GM21786 (cell line): Measurements from ENCODE around the gene CFAP74.

Experiments used
- ATAC-seq: cut with Tn5 transposase; IDR thresholded peaks from one replicate; pipeline ENCODE4 v1.9.1; 2021; ENCODE audit not compliant: unreplicated experiment

The CFAP74 gene

DNA sequence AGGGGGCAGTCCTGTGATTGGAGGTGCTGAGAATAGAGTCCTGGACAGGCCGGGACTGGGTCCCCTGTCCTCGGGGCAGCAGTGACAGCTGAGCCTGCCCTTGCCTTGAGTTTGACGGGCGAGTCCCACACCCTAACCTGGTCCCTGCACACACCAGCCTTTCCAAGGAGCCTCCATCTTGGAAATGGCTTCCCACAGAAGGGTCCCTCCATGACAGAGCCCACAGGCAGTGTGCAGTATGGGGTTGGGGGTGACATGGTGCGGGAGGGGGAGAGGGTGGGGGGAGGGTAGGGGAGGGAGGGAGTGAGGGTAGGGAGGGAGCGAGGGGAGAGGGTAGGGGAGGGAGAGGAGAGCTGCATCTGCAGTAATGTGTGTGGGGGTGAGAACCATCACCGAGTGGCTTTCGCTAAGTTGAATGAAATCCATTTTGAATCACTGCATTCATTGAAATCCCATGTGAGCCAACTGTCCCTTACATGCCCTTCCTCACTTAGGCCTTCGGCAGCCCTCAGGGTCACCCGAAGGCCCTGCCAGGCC, 74.4 kb downstream of the CFAP74 start:
- no peak for ATAC-seq

DNA sequence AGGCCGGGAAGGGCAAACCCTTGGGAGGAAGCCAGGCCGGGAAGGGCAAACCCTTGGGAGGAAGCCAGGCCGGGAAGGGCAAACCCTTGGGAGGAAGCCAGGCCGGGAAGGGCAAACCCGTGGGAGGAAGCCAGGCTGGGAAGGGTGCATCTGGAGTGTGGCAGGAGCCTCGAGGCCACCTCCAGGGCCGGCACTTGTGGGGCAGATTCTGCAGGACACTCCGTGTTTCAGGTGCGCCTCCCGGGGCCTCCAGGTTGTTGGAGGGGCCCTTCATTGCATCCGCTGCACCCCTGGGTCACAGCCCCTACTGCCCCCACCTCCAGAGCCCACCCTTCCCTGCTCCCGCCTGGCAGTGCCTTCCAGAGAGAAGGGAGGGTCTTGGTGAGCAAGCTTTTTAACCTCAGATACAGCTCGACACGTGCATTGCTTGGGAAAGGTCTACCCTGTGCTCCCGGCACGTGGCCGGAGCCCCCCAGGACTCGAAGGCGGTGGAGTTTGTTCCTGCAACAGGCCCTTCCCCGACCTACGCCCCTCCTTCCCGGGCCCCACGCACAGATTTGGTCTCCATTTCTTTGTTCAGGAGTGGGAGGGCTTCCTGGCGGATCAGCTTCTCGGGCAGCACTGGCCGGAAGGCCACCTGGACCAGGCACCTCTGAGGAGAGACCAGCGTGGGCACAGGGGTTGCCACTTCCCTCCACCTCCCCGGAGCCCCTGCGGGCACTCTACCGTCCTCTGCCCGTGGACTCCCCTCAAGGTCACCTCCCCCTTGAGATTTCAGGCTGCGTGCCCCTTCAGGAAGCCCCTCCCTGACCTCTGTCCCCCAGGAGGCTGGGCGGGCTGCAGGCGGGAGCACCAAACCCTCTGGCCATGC, 75.1 kb downstream of the CFAP74 start:
- no peak for ATAC-seq

DNA sequence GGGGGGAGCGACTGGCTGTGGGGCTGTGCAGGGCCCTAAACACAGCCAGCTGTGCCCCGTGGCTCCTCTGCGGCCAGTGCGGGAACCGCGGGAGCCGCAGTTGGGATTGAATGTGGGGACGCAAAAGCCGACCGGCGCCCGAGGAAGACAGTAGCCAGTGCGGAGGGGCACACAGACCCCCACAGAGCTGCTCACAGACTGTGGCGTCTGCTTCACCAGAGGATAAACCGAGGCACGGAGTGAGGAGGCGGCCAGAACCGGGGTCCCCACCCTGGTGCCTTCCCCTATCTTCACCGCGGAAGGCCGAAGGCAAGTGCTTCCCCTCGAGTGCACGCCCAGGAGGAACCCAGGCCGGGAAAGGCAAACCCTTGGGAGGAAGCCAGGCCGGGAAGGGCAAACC, 75.8 kb downstream of the CFAP74 start:
- no peak for ATAC-seq

DNA sequence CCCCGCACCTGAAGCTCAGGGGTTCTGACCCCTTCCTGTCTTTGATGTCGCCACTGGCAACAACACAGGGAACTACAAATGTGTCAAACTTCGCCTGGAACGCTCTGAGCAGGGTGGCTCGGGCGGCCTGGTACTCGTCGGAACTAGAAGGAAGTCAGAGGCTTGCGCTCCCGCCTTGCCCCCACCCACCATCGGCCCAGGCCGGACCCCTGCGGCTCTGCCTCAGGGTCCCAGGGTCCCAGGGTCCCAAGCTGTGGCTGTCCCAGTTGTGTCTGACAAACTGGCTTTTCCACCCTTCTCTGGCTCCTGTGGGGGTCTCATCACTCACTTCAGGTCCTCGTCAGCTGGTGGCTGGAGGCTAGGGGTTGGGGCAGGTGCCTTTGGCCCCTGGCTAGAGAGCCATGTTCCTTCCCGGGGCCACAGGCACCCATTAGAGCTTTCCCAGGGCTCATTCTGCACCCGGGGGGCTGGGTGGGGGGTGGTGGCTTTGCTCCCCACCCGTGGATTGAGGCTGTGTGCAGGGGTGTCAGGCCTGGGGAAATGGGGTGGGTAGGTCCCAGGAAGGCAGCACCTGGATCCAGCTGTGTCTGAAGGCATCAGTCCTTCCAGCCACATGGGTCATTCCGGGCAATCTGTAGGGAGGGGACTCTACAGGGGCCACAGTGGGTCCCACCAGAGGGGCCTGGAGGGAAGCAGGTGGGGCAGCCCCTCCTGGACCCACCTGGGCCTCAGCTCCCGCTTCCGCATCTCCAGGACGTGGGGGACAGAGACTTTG, 76.5 kb downstream of the CFAP74 start:
- no peak for ATAC-seq

DNA sequence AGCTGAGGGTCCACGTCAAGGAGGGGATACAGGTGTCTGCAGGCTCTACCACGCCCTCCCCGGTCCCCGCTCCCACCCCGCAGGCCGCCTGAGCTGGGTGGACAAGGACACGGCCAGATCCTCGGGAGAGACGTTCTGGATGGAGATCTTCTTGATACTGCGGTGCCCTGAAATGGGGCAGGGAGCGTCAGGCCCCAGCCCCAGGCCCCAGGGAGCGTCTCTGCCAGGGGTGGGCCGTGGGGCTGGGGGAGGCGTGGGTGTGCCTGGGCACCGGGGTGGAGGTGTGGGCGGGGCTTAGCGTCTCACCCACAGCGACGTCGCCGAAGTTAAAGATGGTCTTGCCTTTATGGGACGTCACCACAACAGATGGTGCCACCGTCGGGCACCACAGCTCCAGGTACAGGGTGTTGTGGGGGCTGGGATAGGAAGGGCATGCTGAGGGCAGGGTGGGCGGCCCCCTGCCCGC, 77.2 kb downstream of the CFAP74 start:
- ATAC-seq, result no peak

DNA sequence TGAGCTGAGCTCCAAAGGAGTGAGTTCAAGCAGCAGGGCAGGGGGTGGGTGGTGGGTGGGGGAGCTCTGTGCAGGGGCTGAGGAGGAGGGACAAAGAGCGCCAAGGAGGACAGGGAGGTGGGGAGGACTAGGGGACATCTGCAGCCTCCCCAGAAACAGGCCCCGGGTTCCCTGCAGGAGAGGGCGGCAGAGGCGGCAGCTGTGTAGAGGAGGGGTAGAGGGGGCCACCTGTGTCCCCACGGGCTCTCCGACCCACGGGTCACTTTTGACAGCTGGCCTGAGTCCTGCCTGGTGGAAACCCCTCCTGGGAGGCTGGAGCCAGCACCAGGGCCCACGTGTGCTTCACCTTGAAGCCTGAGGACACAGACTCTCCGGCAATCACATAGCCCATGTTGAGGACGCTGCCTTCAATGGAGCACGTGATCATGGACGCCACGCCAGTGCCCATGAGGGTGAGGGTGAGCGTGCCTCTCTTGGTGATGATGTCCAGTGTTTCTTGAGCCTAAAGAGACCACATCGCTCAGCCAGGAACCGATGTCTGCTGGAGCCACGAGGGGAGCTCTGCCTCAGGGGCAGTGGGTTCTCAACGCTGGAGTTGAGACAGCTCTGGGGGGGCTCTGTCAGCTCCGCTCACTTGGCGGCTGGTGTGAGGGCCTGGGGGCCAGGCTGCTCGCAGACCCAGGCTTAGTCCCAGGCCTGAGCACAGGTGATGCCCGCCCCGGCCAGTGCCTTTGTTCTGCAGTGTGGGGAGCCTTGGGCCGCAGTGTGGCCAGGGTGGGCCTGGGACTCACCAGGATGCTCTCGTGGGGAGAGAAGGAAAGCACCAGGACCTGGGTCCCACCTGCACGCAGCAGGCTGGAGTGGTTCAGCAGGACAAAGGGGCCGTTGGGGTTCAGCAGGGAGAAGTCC, 77.9 kb downstream of the CFAP74 start:
- ATAC-seq, result no peak

DNA sequence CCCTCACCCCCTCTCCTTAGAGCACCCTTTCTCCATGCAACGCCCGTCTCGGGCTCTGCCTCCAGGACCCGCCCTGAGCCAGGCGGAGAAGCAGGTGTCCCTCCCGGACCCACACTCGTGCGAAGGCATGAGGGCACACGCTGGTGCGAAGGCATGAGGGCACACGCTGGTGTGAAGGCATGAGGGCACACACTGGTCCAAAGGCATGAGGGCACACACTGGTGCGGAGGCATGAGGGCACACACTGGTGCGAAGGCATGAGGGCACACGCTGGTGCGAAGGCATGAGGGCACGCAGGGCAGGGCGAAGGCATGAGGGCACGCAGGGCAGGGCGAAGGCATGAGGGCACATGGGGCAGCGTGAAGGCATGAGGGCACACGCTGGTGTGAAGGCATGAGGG, 78.7 kb downstream of the CFAP74 start:
- ATAC-seq, result no peak

DNA sequence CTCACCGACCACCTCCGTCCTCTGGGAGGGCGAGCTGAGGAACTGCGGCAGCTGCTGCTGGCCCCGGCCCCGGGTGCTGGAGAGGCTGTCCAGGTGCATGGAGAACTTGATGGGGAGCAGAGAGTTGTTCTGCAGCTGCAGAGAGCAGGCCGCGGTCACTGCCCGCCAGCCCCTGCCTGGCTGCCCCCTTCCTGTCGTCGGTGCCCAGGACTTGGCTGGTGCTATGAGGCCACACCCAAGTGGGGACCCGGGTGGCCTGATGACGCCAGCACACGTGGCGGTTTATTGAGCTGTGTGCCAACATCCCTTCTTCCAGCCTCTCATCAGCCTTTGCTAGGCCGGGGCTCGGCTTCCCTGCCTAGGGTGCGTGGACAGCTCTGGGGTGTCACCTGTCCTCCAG, 79.2 kb downstream of the CFAP74 start:
- ATAC-seq, result no peak

DNA sequence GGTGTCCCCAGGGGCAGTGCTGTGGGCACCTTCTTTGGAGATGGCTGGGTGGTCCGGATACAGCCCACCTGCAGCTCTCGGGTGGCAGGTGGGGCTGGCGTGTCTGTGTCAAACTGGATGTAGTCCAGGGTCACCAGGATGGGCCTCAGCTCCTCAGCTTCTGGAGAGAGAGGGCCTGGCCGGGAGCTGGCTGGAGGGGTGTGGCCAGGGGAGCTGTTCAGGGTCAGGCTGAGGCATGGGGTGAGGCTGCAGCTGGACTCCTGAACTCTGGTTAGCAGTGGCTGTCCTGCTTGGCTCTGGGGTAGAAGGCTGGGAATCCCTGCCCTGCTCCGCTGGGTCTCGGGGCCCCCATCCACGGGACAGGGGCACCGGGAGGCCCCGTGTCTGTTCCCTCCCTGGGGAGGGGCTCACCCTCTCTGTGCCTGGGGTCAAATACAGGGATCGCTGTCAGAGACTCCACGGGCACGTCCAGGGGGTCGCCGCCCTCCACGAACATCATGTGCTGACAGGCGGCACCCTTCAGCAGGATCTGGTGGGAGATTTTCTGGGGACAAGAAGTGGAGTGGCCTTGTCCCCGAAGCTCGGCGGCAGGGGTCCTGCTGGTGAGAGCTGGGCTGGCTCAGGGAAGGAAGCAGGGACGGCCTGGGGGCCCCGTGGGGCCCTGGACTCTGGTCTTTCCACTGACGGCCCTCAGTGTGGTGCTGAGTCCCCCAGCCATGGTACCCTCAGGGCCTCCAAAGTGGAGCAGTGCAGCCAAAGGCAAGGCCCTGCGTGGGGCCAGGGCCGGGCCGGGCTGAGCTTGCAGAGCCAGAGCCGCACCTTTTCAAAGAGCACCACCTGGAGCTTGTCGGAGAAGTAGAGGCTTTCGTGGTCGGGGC, 80.4 kb downstream of the CFAP74 start:
- no peak for ATAC-seq

DNA sequence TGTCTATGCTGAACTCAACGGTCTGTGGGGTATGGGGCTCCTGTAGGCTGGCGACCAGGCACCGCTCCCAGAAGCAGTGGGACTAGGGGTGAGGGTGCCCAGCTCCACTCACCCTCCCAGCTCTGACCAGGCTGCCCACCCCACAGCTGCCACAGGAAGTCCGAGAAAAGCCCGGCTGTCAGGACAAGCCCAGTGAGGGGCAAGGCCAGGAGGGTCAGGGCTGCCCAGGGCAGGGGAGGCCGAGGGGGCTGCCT, 81.0 kb downstream of the CFAP74 start:
- ATAC-seq, result no peak

DNA sequence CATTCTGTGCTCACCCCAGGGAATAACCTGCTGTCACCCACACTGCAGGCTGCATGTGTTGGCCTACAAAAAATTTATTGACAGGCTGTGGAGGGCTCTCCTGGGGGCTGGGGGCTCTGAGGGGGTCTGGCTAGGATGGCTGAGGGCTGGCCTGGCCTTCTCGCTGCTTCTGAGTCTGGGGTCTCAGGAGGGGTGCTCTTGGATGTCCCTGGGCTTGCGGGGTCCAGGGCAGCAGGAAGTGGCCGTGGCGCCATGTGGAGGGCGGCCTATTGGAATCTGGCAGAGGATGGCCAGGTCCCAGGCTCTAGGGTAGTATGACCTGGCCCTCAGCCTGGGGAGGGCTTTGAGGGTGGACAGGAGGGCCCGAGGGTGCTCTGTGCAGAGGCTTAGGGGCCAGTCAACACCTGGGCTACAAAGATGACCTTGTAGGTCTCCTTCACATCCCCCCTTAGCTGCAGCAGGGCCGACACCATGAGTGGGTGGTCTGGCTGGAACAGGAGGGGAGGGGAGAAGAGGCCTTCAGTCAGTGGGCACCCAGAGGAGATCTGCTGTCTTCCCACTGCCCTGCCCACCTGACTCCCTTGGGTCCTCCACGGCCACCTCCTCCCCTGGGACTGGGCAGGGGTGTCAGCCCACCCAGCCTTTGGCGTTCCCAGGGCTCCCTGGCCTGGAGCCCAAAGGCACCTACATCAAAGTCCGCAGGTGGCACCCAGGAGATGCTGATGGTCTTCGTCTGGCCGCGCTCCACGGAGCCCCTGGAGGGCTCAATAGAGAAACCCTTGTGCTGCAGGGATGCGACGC, 81.5 kb downstream of the CFAP74 start:
- no peak for ATAC-seq

DNA sequence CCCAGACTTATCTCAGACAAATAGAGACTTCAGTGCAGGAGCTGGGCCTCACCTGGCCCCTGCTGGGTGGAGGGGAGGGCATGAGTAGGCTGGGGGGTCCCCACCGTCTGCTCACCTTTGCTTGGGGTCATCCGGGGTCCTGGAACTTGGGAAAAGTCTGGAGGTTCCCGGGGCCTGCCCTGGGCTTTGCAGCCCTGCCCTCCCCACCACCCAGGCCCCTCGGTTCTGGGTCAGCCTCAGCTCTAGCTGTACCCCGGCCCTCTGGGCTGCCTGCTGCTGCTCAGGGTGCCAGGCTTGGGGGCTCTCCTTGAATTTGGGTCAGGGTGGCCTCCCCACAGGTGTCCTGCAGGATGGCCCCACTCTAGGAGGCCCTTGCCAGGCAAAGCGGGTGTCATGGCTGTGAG, 82.1 kb downstream of the CFAP74 start:
- no peak for ATAC-seq

DNA sequence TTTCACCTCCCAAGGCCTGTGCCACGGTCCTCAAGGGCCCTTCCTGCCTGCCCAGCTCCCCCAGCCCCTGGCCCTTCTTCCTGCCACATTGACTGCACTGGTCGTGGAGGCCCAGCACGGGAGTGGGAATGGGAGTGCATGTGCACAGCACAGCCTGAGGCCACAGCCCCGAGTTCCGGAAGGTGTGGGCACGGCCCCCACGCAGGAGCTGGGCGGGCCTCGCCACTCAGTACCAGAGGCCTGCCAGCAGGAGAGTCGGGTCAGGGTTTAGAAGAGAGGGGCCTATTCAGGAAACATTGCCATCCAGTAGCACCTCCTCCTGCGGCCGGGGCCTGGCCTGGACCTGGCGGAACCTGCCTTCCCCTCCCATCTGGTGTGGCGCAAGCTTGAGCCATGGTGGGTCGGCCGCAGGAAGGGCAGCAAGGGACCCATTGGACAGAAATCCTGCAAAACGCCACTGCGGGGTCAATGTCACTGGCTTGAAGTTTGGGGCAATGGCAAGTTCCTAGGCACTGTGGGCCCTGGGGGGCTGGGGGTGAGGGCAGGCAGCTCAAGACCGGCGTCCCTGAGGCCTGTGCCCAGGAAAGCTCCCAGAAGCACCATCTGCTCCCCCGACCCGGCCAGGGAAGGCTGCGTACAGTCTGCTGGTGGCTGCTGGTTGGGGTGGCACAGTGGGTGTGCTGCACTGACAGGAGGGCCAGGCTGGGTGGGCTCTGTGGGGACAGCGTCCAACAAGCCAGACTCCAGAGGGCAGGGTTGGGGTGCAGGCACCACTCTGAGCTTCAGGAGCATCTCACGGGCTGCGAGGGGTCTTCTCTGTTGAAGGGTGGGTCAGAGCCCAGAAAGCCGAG, 82.8 kb downstream of the CFAP74 start:
- ATAC-seq, result no peak

DNA sequence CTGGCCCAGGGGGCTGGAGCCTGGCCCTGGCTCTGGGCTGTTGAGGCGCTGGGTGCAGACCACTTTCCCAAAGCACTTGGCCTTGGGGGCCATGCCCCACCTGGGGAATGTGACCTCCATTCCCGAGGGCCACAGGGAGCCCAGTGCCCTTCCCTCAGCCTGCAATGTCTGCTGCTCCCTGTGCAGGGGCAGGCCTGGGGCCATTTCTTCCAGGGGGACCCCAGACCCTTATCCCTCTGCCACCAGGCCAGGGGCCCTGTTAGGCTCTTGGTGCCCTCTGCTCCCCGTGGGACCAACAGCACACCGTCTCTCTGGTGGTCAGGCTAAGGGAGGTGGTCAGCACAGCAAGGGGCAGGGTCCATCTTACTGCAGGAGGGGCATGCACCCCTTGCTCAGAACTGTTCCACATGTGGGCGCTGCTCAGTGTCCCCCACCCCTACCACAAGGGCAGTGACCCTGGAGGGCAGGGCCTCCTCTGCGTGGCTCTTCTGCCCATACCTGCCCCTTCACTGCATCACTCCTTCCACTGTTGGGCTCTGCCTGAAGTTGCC, 83.5 kb downstream of the CFAP74 start:
- no peak for ATAC-seq

DNA sequence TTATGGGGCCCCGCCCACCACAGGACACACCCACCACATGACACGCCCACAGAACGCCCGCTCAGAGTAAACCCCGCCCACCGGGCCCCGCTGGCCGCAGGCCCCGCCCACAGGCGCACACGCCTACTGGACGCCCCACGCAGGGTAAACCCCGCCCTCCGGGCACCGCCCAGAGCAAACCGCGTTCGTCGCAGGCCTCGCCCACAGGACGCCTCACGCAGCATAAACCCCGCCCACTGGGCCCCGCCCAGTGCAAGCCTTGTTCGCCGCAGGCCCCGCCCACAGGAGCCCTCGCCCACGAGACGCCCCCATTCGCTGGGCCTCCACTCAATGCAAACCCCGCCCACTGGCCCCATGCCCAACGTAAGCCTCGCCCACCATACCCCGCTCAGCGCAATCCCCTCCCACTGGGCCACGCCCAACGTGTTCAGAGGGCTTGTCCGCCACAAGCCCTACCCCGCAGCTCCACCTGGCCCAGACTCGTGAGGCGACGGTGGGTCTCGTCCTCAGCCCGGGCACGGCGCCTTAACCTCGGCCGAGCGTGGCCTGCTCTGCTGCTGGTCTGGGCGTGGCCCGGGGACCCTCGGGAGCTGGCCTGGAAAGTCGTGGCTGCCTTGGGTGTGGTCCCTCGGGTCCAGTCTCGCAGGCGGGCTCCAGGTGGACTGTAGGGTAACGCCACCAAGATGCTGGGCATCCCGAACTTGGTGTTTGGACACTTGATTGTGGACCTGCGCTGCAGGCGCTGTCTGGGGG, 84.1 kb downstream of the CFAP74 start:
- ATAC-seq, result peak; percentile 84

DNA sequence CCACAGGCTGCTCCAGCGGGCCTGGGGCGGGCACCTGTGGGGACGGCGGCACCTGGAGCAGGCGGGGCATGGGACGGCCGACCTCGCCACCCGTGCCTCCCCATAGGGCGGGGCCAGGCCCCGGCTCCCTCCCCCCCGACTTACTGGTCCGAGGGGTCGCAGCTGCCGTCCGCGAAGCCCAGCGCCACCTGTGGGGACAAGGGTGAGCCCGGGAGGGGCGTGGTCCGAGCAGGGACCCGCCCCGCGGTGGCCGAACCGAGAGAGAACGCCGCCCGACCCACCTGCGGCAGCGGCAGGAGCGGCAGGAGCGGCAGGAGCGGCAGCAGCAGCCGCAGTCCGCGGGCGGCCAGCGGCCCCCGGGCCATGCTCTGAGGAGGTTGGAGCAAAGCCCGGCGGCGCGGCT, 84.7 kb downstream of the CFAP74 start, which contains the start of gene TMEM52:
Gene TMEM52, minus strand, starts transcription at position 379 of the 403 bp plus-strand sequence. Its CDS starts 14 bp downstream, at position 365.
- no peak for ATAC-seq
